ENCODE data around the gene DDX6.

DNA sequence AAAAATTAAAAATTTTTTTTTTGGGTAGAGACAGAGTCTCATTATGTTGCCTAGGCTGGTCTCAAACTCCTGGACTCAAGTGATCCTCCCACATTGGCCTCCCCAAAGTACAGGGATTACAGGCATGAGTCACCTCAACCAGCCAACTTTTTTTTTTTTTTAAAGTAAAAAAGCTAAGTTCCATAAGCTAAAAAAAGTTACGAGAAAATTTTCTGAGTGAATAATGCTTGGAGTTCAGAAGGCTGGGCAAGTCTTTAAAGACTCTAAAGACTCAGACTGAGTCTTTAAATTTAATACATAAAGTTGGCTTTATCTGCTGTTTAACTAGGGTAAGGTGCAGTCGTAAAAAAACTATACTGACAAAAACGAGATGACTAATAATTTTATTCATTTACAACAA lies 5.6 kb downstream of the DDX6 start:
- TF ChIP-seq, protein P1, sequence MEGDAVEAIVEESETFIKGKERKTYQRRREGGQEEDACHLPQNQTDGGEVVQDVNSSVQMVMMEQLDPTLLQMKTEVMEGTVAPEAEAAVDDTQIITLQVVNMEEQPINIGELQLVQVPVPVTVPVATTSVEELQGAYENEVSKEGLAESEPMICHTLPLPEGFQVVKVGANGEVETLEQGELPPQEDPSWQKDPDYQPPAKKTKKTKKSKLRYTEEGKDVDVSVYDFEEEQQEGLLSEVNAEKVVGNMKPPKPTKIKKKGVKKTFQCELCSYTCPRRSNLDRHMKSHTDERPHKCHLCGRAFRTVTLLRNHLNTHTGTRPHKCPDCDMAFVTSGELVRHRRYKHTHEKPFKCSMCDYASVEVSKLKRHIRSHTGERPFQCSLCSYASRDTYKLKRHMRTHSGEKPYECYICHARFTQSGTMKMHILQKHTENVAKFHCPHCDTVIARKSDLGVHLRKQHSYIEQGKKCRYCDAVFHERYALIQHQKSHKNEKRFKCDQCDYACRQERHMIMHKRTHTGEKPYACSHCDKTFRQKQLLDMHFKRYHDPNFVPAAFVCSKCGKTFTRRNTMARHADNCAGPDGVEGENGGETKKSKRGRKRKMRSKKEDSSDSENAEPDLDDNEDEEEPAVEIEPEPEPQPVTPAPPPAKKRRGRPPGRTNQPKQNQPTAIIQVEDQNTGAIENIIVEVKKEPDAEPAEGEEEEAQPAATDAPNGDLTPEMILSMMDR (IDR thresholded peaks at IDR 0.05; ENCODE audit: low read depth, low read length, missing input control): no peak
- TF ChIP-seq RAD21 (IDR thresholded peaks at IDR 0.05) (no peak), SP1 (IDR thresholded peaks at IDR 0.05) (no peak), GABPA (IDR thresholded peaks at IDR 0.05 in 1 of 2, conservative IDR thresholded peaks at IDR 0.05 in 1 of 2) (no peak), YY1 (IDR thresholded peaks at IDR 0.05) (no peak), TAF1 (conservative IDR thresholded peaks at IDR 0.05) (no peak)
- TF ChIP-seq, protein P2, sequence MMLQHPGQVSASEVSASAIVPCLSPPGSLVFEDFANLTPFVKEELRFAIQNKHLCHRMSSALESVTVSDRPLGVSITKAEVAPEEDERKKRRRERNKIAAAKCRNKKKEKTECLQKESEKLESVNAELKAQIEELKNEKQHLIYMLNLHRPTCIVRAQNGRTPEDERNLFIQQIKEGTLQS (IDR thresholded peaks at IDR 0.05): no peak
- TF ChIP-seq, protein P3, sequence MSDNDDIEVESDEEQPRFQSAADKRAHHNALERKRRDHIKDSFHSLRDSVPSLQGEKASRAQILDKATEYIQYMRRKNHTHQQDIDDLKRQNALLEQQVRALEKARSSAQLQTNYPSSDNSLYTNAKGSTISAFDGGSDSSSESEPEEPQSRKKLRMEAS (IDR thresholded peaks at IDR 0.05): no peak
- TF ChIP-seq, protein P4, sequence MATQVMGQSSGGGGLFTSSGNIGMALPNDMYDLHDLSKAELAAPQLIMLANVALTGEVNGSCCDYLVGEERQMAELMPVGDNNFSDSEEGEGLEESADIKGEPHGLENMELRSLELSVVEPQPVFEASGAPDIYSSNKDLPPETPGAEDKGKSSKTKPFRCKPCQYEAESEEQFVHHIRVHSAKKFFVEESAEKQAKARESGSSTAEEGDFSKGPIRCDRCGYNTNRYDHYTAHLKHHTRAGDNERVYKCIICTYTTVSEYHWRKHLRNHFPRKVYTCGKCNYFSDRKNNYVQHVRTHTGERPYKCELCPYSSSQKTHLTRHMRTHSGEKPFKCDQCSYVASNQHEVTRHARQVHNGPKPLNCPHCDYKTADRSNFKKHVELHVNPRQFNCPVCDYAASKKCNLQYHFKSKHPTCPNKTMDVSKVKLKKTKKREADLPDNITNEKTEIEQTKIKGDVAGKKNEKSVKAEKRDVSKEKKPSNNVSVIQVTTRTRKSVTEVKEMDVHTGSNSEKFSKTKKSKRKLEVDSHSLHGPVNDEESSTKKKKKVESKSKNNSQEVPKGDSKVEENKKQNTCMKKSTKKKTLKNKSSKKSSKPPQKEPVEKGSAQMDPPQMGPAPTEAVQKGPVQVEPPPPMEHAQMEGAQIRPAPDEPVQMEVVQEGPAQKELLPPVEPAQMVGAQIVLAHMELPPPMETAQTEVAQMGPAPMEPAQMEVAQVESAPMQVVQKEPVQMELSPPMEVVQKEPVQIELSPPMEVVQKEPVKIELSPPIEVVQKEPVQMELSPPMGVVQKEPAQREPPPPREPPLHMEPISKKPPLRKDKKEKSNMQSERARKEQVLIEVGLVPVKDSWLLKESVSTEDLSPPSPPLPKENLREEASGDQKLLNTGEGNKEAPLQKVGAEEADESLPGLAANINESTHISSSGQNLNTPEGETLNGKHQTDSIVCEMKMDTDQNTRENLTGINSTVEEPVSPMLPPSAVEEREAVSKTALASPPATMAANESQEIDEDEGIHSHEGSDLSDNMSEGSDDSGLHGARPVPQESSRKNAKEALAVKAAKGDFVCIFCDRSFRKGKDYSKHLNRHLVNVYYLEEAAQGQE (IDR thresholded peaks at IDR 0.05): no peak
- TF ChIP-seq, protein P5, sequence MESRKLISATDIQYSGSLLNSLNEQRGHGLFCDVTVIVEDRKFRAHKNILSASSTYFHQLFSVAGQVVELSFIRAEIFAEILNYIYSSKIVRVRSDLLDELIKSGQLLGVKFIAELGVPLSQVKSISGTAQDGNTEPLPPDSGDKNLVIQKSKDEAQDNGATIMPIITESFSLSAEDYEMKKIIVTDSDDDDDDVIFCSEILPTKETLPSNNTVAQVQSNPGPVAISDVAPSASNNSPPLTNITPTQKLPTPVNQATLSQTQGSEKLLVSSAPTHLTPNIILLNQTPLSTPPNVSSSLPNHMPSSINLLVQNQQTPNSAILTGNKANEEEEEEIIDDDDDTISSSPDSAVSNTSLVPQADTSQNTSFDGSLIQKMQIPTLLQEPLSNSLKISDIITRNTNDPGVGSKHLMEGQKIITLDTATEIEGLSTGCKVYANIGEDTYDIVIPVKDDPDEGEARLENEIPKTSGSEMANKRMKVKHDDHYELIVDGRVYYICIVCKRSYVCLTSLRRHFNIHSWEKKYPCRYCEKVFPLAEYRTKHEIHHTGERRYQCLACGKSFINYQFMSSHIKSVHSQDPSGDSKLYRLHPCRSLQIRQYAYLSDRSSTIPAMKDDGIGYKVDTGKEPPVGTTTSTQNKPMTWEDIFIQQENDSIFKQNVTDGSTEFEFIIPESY (IDR thresholded peaks at IDR 0.05): no peak

All from liver (tissue), 3 donors.